Esophagus muscularis mucosa (tissue), 4 donors: Measurements from ENCODE around the gene XPNPEP1.

ENCODE experiments used
- EP300 ChIP-seq: sonication (generic); formaldehyde crosslinking; IDR thresholded peaks from one replicate; pipeline ENCODE4 v1.6.1; 2017; ENCODE audit warnings: antibody characterized with exemption
- POLR2A ChIP-seq: fragments of 450-650 bp; IDR thresholded peaks from one replicate; pipeline ENCODE4 v1.6.1; 2017; ENCODE audit warnings: antibody characterized with exemption, moderate library complexity, mild to moderate bottlenecking, low read depth
- POLR2AphosphoS5 ChIP-seq, 2 donors: sonication (generic); formaldehyde crosslinking; IDR thresholded peaks; one replicate each; pipeline ENCODE4 v1.6.1; 2017; ENCODE audit warnings: antibody characterized with exemption in 2 of 2
- TF ChIP-seq, protein P1 (sequence below), 3 experiments: fragments of 200-600 bp in 2 of 3; fragments of 450-650 bp in 1 of 3; sonication (generic) in 2 of 3; IDR thresholded peaks; one replicate each; pipeline ENCODE4 v1.5.1; 2017 to 2019; ENCODE audit warnings: antibody characterized with exemption in 3 of 3, mild to moderate bottlenecking in 2 of 3, moderate library complexity in 1 of 3

DNA sequence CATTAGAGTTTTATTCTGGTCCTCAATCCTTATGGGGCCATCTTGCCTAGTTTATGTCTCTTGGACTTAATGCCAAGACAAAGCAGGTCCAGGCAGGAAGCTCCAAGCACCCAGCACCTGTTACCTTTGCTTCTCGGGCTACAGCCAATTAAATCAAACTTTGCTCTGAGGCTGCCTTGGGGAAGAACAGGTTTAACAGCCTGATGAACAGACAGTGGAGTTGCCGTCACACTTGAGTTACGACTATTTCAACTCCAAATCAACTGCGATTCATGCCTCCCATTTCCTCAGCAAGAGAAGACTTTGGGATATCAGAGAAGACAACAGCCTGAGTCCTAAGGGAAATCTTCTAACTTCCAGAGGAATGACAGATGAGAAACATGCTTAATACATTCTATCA is 62.2 kb downstream of the XPNPEP1 start:
- TF ChIP-seq, protein P1, sequence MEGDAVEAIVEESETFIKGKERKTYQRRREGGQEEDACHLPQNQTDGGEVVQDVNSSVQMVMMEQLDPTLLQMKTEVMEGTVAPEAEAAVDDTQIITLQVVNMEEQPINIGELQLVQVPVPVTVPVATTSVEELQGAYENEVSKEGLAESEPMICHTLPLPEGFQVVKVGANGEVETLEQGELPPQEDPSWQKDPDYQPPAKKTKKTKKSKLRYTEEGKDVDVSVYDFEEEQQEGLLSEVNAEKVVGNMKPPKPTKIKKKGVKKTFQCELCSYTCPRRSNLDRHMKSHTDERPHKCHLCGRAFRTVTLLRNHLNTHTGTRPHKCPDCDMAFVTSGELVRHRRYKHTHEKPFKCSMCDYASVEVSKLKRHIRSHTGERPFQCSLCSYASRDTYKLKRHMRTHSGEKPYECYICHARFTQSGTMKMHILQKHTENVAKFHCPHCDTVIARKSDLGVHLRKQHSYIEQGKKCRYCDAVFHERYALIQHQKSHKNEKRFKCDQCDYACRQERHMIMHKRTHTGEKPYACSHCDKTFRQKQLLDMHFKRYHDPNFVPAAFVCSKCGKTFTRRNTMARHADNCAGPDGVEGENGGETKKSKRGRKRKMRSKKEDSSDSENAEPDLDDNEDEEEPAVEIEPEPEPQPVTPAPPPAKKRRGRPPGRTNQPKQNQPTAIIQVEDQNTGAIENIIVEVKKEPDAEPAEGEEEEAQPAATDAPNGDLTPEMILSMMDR (IDR thresholded peaks at IDR 0.05) = no peak
- TF ChIP-seq POLR2A = no peak
- no peak for TF ChIP-seq POLR2AphosphoS5 (IDR thresholded peaks at IDR 0.05)
- TF ChIP-seq EP300 = no peak
